B cell (primary cell): ENCODE measurements around the gene DOCK1. TPM values are rescaled to one million over a fixed set of nuclear protein-coding genes. Genes with fewer than 3 reads are reported as not detected.

Experiments
- ATAC-seq: fragments of 200-7000 bp; cut with Tn5 transposase; one replicate; pipeline ENCODE4 v1.10.0; 2021; ENCODE audit warnings: low read depth, mild to moderate bottlenecking, moderate number of reproducible peaks, moderate library complexity
- CTCF ChIA-PET: fragments of 350-600 bp; sonication (Branson Sonifier 250); formaldehyde crosslinking; loops from one replicate; lab custom pipeline; 2021; ENCODE audit warnings: antibody characterized with exemption, inconsistent platforms; lab: Charles Lee
- POLR2A ChIA-PET: fragments of 350-600 bp; sonication (Branson Sonifier 250); formaldehyde crosslinking; loops from one replicate; lab custom pipeline; 2021; ENCODE audit warnings: antibody characterized with exemption; lab: Charles Lee
- DNase-seq: peaks from one replicate; pipeline ENCODE4 v3.0.0; 2013
- H2AFZ ChIP-seq: 2 replicates; pipeline ENCODE4 v1.6.1; 2012; ENCODE audit warnings: mild to moderate bottlenecking, low read depth, low read length; ENCODE audit not compliant: insufficient read depth, poor library complexity, severe bottlenecking
- H3K27ac ChIP-seq, 2 donors: 1 replicate in 1 of 2; 2 replicates in 1 of 2; pipeline ENCODE4 v1.5.1; 2012 to 2013; ENCODE audit warnings: low read length in 2 of 2, mild to moderate bottlenecking in 2 of 2, moderate library complexity in 1 of 2
- H3K27me3 ChIP-seq, 4 experiments: fragments of 200-600 bp in 1 of 4; sonication (generic) in 1 of 4; replicated peaks in 1 of 4; 1 replicate in 2 of 4; 2 replicates in 2 of 4; pipeline versions ENCODE4 v1.6.1 to v1.7.0; 2013 to 2016; ENCODE audit warnings: low read length in 3 of 4, mild to moderate bottlenecking in 2 of 4, mixed read lengths in 1 of 4, moderate library complexity in 1 of 4; ENCODE audit not compliant: insufficient read depth in 4 of 4, control insufficient read depth in 3 of 4; ENCODE audit errors: control extremely low read depth in 1 of 4
- H3K36me3 ChIP-seq, 2 experiments: replicated peaks in 1 of 2; 1 replicate in 1 of 2; 2 replicates in 1 of 2; pipeline versions ENCODE4 v1.6.1 to v1.7.1; 2013; ENCODE audit warnings: low read length in 1 of 2; ENCODE audit not compliant: insufficient read depth in 2 of 2, control insufficient read depth in 1 of 2; ENCODE audit errors: control extremely low read depth in 1 of 2, extremely low read depth in 1 of 2
- H3K4me1 ChIP-seq, 2 donors: fragments of 200-600 bp in 1 of 2; sonication (generic) in 1 of 2; 1 replicate in 1 of 2; 2 replicates in 1 of 2; pipeline versions ENCODE4 v1.5.1 to v1.6.1; 2013 to 2017; ENCODE audit warnings: low read length in 2 of 2; ENCODE audit not compliant: control insufficient read depth in 2 of 2, insufficient read depth in 2 of 2
- H3K4me2 ChIP-seq: replicated peaks from 2 replicates; pipeline ENCODE3; 2012; ENCODE audit warnings: mild to moderate bottlenecking, low read depth, low read length; ENCODE audit not compliant: poor library complexity, severe bottlenecking
- H3K4me3 ChIP-seq, 5 experiments: fragments of 200-600 bp in 1 of 5; sonication (generic) in 1 of 5; 1 replicate in 3 of 5; 2 replicates in 2 of 5; pipeline versions ENCODE4 v1.5.1 to v1.7.0; 2011 to 2016; ENCODE audit warnings: low read length in 4 of 5, mild to moderate bottlenecking in 4 of 5, low read depth in 2 of 5, control low read depth in 1 of 5, moderate library complexity in 1 of 5; ENCODE audit not compliant: insufficient read depth in 1 of 5; ENCODE audit errors: control extremely low read depth in 1 of 5, extremely low read depth in 1 of 5
- H3K79me2 ChIP-seq: fragments of 200-600 bp; sonication (generic); one replicate; pipeline ENCODE4 v1.6.0; 2016; ENCODE audit warnings: low read length; ENCODE audit not compliant: control insufficient read depth, insufficient read depth
- H3K9ac ChIP-seq: fragments of 200-600 bp; sonication (generic); 2 replicates; pipeline ENCODE4 v1.6.1; 2017; ENCODE audit warnings: mild to moderate bottlenecking, low read length, moderate library complexity
- H3K9me3 ChIP-seq, 3 donors: one replicate each; pipeline versions ENCODE4 v1.6.1 to v1.7.1; 2013; ENCODE audit warnings: low read length in 2 of 3; ENCODE audit not compliant: control insufficient read depth in 2 of 3, insufficient read depth in 1 of 3; ENCODE audit errors: control extremely low read depth in 1 of 3
- H4K20me1 ChIP-seq: 2 replicates; pipeline ENCODE4 v1.6.0; 2012; ENCODE audit warnings: mild to moderate bottlenecking, low read length; ENCODE audit not compliant: insufficient read depth, control insufficient read depth, poor library complexity, severe bottlenecking
- H3K27ac Mint-ChIP-seq: one replicate; pipeline ENCODE4 v1.8.0; 2021; ENCODE audit warnings: mixed read lengths
- H3K27me3 Mint-ChIP-seq: one replicate; pipeline ENCODE4 v1.8.0; 2021; ENCODE audit warnings: mixed read lengths
- H3K4me1 Mint-ChIP-seq: one replicate; pipeline ENCODE4 v1.8.0; 2021; ENCODE audit warnings: mixed read lengths
- H3K4me3 Mint-ChIP-seq: one replicate; pipeline ENCODE4 v1.8.0; 2021; ENCODE audit warnings: mixed read lengths
- H3K9me3 Mint-ChIP-seq: one replicate; pipeline ENCODE4 v1.8.0; 2022; ENCODE audit warnings: mixed read lengths; ENCODE audit not compliant: insufficient read depth
- EZH2 ChIP-seq: IDR thresholded peaks from 2 replicates; pipeline ENCODE4 v1.6.1; 2012; ENCODE audit warnings: borderline replicate concordance, low read depth, mild to moderate bottlenecking, moderate library complexity, low read length; ENCODE audit not compliant: insufficient read depth, poor library complexity, severe bottlenecking
- WGBS: methylation state at CpG from one replicate; pipeline ENCODE4 v1.1.5; 2013; ENCODE audit warnings: missing lambda C conversion rate; ENCODE audit not compliant: insufficient coverage; 5-methylcytosine and 5-hydroxymethylcytosine counted together
- intact Hi-C: fragments of 100-400 bp; cut with micrococcal nuclease; formaldehyde crosslinking; loops from one replicate; pipeline ENCODE4 v1.10.0; 2022
- polyA plus RNA-seq: library from polyadenylated mRNA; depleted of rRNA; stranded (reverse); fragments of >200 nt; gene quantifications from 2 replicates; pipeline ENCODE4 v1.2.3, GENCODE V29; 2012
- total RNA-seq, 2 donors: library from RNA; stranded (reverse); fragments of 120-200 nt in 1 of 2; gene quantifications; 1 replicate in 1 of 2; 2 replicates in 1 of 2; pipeline versions ENCODE4 v1.2.3 to v1.2.4, GENCODE V29; 2013 to 2022
- TF ChIP-seq, protein P1 (sequence below): fragments of 200-600 bp; IDR thresholded peaks from one replicate; pipeline ENCODE4 v1.8.0; 2022; ENCODE audit warnings: antibody characterized with exemption, mild to moderate bottlenecking

Gene DOCK1
- total and polyA plus RNA-seq, 2 donors (not counting 1 experiment from before 2014, with no cell fraction given) = not detected

DNA sequence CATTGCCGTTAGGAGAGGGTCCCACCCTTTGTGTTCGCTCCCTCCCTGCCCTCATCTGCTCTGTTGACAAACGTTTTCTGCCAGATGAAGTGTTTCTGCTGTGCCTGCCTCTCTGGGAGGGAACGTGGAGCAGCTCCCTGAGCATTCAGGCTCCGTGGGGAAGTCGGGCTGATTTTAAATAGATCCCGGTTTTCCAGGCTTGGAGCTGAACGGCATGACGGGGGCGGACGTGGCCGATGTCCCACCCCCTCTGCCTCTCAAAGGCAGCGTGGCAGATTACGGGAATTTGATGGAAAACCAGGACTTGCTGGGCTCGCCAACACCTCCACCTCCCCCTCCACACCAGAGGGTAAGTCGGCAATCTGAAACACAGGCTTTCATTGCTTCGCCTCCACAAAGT lies 542.0 kb downstream of the DOCK1 start:
- Mint-ChIP-seq H3K9me3 (no peaks in the 10 kb centered on the region), H3K27me3 (no peaks in the 10 kb centered on the region), H3K27ac (no peak overlapping the region), H3K4me1 (no peaks in the 10 kb centered on the region), H3K4me3 (no peak overlapping the region)
- TF ChIP-seq, protein P1, sequence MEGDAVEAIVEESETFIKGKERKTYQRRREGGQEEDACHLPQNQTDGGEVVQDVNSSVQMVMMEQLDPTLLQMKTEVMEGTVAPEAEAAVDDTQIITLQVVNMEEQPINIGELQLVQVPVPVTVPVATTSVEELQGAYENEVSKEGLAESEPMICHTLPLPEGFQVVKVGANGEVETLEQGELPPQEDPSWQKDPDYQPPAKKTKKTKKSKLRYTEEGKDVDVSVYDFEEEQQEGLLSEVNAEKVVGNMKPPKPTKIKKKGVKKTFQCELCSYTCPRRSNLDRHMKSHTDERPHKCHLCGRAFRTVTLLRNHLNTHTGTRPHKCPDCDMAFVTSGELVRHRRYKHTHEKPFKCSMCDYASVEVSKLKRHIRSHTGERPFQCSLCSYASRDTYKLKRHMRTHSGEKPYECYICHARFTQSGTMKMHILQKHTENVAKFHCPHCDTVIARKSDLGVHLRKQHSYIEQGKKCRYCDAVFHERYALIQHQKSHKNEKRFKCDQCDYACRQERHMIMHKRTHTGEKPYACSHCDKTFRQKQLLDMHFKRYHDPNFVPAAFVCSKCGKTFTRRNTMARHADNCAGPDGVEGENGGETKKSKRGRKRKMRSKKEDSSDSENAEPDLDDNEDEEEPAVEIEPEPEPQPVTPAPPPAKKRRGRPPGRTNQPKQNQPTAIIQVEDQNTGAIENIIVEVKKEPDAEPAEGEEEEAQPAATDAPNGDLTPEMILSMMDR = no peak
- TF ChIP-seq EZH2 = no peak
- Histone ChIP-seq H3K9ac (no peak overlapping the region), H3K4me2 (no peak overlapping the region), H3K36me3 (no peaks in the 10 kb centered on the region), H2AFZ (no peak overlapping the region), H3K9me3 (peaks cover 0 to 6% (median 0%) of the 10 kb centered on the region in 3 donors), H3K4me1 (no peaks in the 10 kb centered on the region), H4K20me1 (no peaks in the 10 kb centered on the region), H3K4me3 (no peak overlapping the region), H3K79me2 (no peaks in the 10 kb centered on the region), H3K27ac (no peak overlapping the region), H3K27me3 (no peaks in the 10 kb centered on the region)
- ChIA-PET POLR2A (no interaction called here), CTCF (no interaction called here)
- WGBS = 91% methylated on average over 17 of the region's 17 CpGs
- no peak for ATAC-seq
- DNase-seq = no peak
- intact Hi-C loops = no loop called here

DNA sequence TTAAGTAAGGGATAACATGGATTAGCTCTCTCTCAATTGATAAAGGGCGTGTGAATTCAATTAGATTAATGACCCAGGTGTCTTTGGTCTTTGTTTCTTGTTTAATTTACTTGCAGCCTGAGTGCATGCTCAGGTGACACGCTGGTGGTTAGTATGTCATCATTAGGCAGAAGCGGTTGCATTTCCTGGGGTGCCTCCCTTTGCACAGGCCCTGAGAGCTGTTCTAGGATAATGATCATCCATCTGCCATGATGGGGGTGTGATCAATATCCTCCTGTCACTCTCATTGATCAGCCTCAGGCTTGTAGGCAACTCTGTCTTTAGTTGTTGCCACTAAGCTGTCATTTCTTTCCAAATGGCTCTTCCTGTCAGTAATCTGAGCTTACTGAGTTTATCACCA lies 544.3 kb downstream of the DOCK1 start:
- H3K4me1 Mint-ChIP-seq = no peaks in the 10 kb centered on the region
- no peaks in the 10 kb centered on the region for H3K27me3 Mint-ChIP-seq
- POLR2A ChIA-PET = no interaction called here

More for the DNA sequence above, 544.3 kb downstream of the DOCK1 start:
- Mint-ChIP-seq H3K4me3 (no peak overlapping the region), H3K27ac (no peak overlapping the region), H3K9me3 (no peaks in the 10 kb centered on the region)
- Histone ChIP-seq H3K79me2 (no peaks in the 10 kb centered on the region), H3K27ac (no peak overlapping the region), H3K9ac (no peak overlapping the region), H4K20me1 (no peaks in the 10 kb centered on the region), H3K36me3 (no peaks in the 10 kb centered on the region), H3K4me2 (no peak overlapping the region), H2AFZ (no peak overlapping the region), H3K27me3 (no peaks in the 10 kb centered on the region), H3K4me3 (no peak overlapping the region), H3K9me3 (peaks cover 0 to 6% (median 0%) of the 10 kb centered on the region in 3 donors), H3K4me1 (no peaks in the 10 kb centered on the region)
- no CpG with 5 or more reads among the region's 3 CpGs for whole genome bisulfite sequencing
- ATAC-seq = no peak
- no peak for DNase-seq
- no peak for TF ChIP-seq EZH2
- TF ChIP-seq, protein P1 = no peak
- intact Hi-C loops = no loop called here
- CTCF ChIA-PET = no interaction called here
